GM12878 (cell line): ENCODE data around the gene LRSAM1. TPM values are rescaled to one million over a fixed set of nuclear protein-coding genes. Genes with fewer than 3 reads are reported as not detected.

Experiments
- ATAC-seq: fragments of 200-7000 bp; cut with Tn5 transposase; 3 replicates; pipeline ENCODE4 v1.9.1; 2020; ENCODE audit warnings: mild to moderate bottlenecking, moderate library complexity
- BruUV-seq: library from RNA; stranded (reverse); fragments of 400-500 nt; replicated peaks from 2 replicates; lab custom pipeline; 2021; lab: Mats Ljungman, UMichigan
- CTCF ChIA-PET: fragments of 300-600 bp; sonication (Branson Sonifier 250); formaldehyde crosslinking; extraction: SDS; loops from one replicate; lab custom pipeline; 2021; ENCODE audit warnings: inconsistent platforms; lab: Yijun Ruan, JAX
- POLR2A ChIA-PET: fragments of 350-600 bp; formaldehyde crosslinking; extraction: SDS; loops from one replicate; lab custom pipeline; 2021; ENCODE audit warnings: inconsistent platforms; lab: Charles Lee
- RAD21 ChIA-PET: fragments of 300-600 bp; sonication (Branson Sonifier 250); formaldehyde crosslinking; loops from one replicate; lab custom pipeline; 2023; ENCODE audit warnings: antibody characterized with exemption; ENCODE audit not compliant: unreplicated experiment; lab: Charles Lee
- SMC1A ChIA-PET: fragments of 300-600 bp; sonication (Branson Sonifier 250); formaldehyde crosslinking; loops from one replicate; lab custom pipeline; 2023; ENCODE audit not compliant: unreplicated experiment, uncharacterized antibody; lab: Charles Lee
- DNase-seq: peaks from one replicate; pipeline ENCODE4 v3.0.0-alpha.2; 2011; ENCODE audit warnings: low read depth, low spot score
- FAIRE-seq: peaks from 3 replicates; lab custom pipeline; 2011; peaks lifted over from hg19 to GRCh38; lab: Jason Lieb, UNC
- H2AFZ ChIP-seq: 2 replicates; pipeline ENCODE4 v1.6.0; 2011; ENCODE audit warnings: low read depth, low read length, control low read depth; ENCODE audit not compliant: control insufficient read depth
- H3K27ac ChIP-seq: 2 replicates; pipeline ENCODE4 v1.5.1; 2011; ENCODE audit warnings: control low read depth; ENCODE audit not compliant: control insufficient read depth, insufficient read depth
- H3K27me3 ChIP-seq, 2 experiments: replicated peaks in 1 of 2; 2 replicates each; pipeline versions ENCODE4 v1.6.0 to v1.6.1; 2011; ENCODE audit warnings: low read length in 1 of 2; ENCODE audit not compliant: control insufficient read depth in 2 of 2, insufficient read depth in 2 of 2
- H3K36me3 ChIP-seq, 2 experiments: 2 replicates each; pipeline ENCODE4 v1.5.1; 2011; ENCODE audit warnings: low read length in 1 of 2; ENCODE audit not compliant: control insufficient read depth in 2 of 2, insufficient read depth in 2 of 2
- H3K4me1 ChIP-seq: 2 replicates; pipeline ENCODE4 v1.6.1; 2011; ENCODE audit warnings: mild to moderate bottlenecking, low read length, moderate library complexity, mixed read lengths; ENCODE audit not compliant: control insufficient read depth, insufficient read depth
- H3K4me2 ChIP-seq: 2 replicates; pipeline ENCODE4 v1.6.0; 2011; ENCODE audit warnings: control low read depth; ENCODE audit not compliant: control insufficient read depth, insufficient read depth
- H3K4me3 ChIP-seq: fragments of 200-600 bp; sonication (generic); 2 replicates; pipeline ENCODE4 v1.5.1; 2016
- H3K79me2 ChIP-seq: 2 replicates; pipeline ENCODE4 v1.6.0; 2011; ENCODE audit warnings: low read length; ENCODE audit not compliant: control insufficient read depth, insufficient read depth
- H3K9ac ChIP-seq: 2 replicates; pipeline ENCODE4 v1.8.0; 2011; ENCODE audit warnings: low read length, control low read depth, mixed read lengths; ENCODE audit not compliant: control insufficient read depth, insufficient read depth
- H3K9me3 ChIP-seq: replicated peaks from 3 replicates; pipeline ENCODE4 v1.5.1; 2011; ENCODE audit warnings: mild to moderate bottlenecking, low read length; ENCODE audit not compliant: control insufficient read depth, insufficient read depth
- H4K20me1 ChIP-seq: 2 replicates; pipeline ENCODE4 v1.6.0; 2011; ENCODE audit not compliant: control insufficient read depth, insufficient read depth
- CEBPB ChIP-seq, 2 experiments: fragments of 150-350 bp in 1 of 2; IDR thresholded peaks; 2 replicates each; pipeline ENCODE4 v1.6.1; 2012 to 2014; ENCODE audit warnings: low read depth in 2 of 2, low read length in 2 of 2, borderline replicate concordance in 1 of 2, inconsistent platforms in 1 of 2
- ESRRA ChIP-seq: IDR thresholded peaks from 2 replicates; pipeline ENCODE4 v1.6.1; 2012; ENCODE audit warnings: mild to moderate bottlenecking, low read length, improper control_type of control experiment
- PAX5 ChIP-seq: IDR thresholded peaks from 2 replicates; pipeline ENCODE4 v1.6.1; 2011; ENCODE audit warnings: low read depth, low read length, borderline replicate concordance
- WRNIP1 ChIP-seq: IDR thresholded peaks from 2 replicates; pipeline ENCODE4 v1.6.1; 2011; ENCODE audit warnings: low read depth, low read length, improper control_type of control experiment, borderline replicate concordance
- WGBS: methylation state at CpG from one replicate; pipeline ENCODE4 v1.1.6; 2016; ENCODE audit warnings: low lambda C conversion rate; ENCODE audit not compliant: insufficient replicate concordance, insufficient coverage; ENCODE audit errors: missing lambda C conversion rate; 5-methylcytosine and 5-hydroxymethylcytosine counted together
- in situ Hi-C: fragments of 300-500 bp; cut with MboI; formaldehyde crosslinking; loops from 9 replicates; pipeline ENCODE4 v1.14.3; 2018; ENCODE audit warnings: mixed read lengths
- intact Hi-C: fragments of 100-400 bp; cut with micrococcal nuclease; formaldehyde crosslinking; loops from one replicate; pipeline ENCODE4 v1.14.2; 2022; ENCODE audit not compliant: unreplicated experiment
- polyA plus RNA-seq, 11 experiments: library from polyadenylated mRNA; depleted of rRNA in 4 of 11; unstranded in 6 of 11; stranded (reverse) in 5 of 11; fragments of >200 nt; fragmentation: Nextera tagmentation in 4 of 11; fragmentation: Illumina TruSeq in 1 of 11; extraction: Ambion mirVana in 4 of 11; extraction: Trizol in 1 of 11; gene quantifications; 1 replicate in 1 of 11; 2 replicates in 10 of 11; pipeline versions ENCODE4 v1.2.1 to v1.2.3, GENCODE V29; 2011 to 2016; ENCODE audit warnings: inconsistent platforms in 2 of 11, missing spikeins in 2 of 11, low read depth in 1 of 11
- total RNA-seq, 4 experiments: library from RNA; depleted of rRNA in 3 of 4; stranded (reverse); fragments of >200 nt in 3 of 4; fragmentation: Illumina TruSeq in 1 of 4; extraction: Trizol in 1 of 4; gene quantifications; 2 replicates each; pipeline versions ENCODE4 v1.2.1 to v1.2.3, GENCODE V29; 2013 to 2021
- TF ChIP-seq, protein P1 (sequence below), 3 experiments: IDR thresholded peaks in 2 of 3; conservative IDR thresholded peaks in 1 of 3; 2 replicates each; pipeline ENCODE4 v1.5.1; 2011; ENCODE audit warnings: low read depth in 3 of 3, low read length in 3 of 3, mild to moderate bottlenecking in 3 of 3, control low read depth in 2 of 3, moderate library complexity in 2 of 3, inconsistent platforms in 1 of 3, mixed read lengths in 1 of 3; ENCODE audit not compliant: control insufficient read depth in 2 of 3, insufficient read depth in 1 of 3; ENCODE audit errors: extremely low read depth in 1 of 3
- TF ChIP-seq, protein P2 (sequence below): IDR thresholded peaks from 2 replicates; pipeline ENCODE4 v1.6.1; 2011; ENCODE audit warnings: low read depth, low read length, improper control_type of control experiment, borderline replicate concordance
- TF ChIP-seq, protein P3 (sequence below): fragments of 150-350 bp; IDR thresholded peaks from 2 replicates; pipeline ENCODE4 v1.6.1; 2014; ENCODE audit warnings: mild to moderate bottlenecking, low read depth, low read length

The LRSAM1 gene
- total and polyA plus RNA-seq, 10 of the 15 experiments (the other 5 are each of a cell fraction or from before 2014, with no cell fraction given) = 0.14 to 23.4 (median 11.7) TPM

DNA sequence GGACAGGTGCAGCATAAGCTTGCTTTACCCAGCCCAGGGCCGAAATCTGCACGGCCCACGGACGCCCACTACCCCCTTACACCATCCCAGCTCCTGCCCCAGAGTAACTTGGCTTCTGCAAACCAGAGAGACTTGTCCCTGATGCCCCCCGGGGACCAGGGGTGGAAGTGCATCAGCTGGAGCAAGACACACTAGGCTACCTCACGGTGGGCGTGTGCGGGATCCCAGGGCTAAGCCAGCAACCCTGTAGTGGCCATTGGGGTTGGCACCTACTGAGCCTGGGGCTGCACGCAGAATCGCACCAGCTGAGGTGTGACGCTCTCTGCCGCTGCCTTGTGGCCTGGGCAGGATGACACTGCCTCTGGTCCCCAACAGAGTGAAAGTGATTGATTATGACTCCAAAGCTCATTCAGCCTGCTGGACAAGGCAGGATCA, 33.3 kb upstream of the LRSAM1 start (continued):
- TF ChIP-seq, protein P1, sequence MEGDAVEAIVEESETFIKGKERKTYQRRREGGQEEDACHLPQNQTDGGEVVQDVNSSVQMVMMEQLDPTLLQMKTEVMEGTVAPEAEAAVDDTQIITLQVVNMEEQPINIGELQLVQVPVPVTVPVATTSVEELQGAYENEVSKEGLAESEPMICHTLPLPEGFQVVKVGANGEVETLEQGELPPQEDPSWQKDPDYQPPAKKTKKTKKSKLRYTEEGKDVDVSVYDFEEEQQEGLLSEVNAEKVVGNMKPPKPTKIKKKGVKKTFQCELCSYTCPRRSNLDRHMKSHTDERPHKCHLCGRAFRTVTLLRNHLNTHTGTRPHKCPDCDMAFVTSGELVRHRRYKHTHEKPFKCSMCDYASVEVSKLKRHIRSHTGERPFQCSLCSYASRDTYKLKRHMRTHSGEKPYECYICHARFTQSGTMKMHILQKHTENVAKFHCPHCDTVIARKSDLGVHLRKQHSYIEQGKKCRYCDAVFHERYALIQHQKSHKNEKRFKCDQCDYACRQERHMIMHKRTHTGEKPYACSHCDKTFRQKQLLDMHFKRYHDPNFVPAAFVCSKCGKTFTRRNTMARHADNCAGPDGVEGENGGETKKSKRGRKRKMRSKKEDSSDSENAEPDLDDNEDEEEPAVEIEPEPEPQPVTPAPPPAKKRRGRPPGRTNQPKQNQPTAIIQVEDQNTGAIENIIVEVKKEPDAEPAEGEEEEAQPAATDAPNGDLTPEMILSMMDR (IDR thresholded peaks at IDR 0.05 in 2 of 3, conservative IDR thresholded peaks at IDR 0.05 in 1 of 3; ENCODE audit: control insufficient read depth in 2 of 3, extremely low read depth in 1 of 3, insufficient read depth in 1 of 3, low read depth in 3 of 3, low read length in 3 of 3) = peak; percentile 42 to 60 (median 44); a peak in 5 of 6 replicates

DNA sequence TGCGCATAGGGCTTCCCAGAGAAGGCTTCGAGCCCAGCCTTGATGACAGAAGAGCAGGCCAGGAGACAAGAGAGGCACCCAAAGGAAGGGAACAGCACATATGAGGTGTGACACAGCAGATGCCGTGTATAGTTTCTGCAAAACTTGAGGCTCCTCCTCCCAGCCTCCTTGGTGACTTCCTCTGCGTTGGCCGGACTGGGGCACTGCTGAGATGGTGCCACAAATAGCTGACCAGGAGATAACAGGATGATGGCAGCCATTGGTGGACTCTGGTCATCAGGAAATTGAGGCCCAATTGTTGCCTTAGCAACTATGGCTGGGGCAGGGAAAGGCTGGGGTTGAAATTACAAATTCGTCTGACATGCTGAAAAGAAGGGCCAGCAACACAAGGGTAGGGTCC, 32.0 kb upstream of the LRSAM1 start:
- intact Hi-C loops = no loop called here
- H4K20me1 ChIP-seq = no peaks in the 10 kb centered on the region
- H3K4me3 ChIP-seq = no peak overlapping the region
- H3K4me1 ChIP-seq = peaks cover 10% of the 10 kb centered on the region
- no peak for FAIRE-seq
- H3K36me3 ChIP-seq = no peaks in the 10 kb centered on the region
- no peaks in the 10 kb centered on the region for H3K9me3 ChIP-seq
- H2AFZ ChIP-seq = no peak overlapping the region
- H3K27ac ChIP-seq = no peak overlapping the region
- in situ Hi-C loops = no loop called here
- ChIA-PET RAD21 (no interaction called here), POLR2A (no interaction called here), CTCF (no interaction called here), SMC1A (no interaction called here)
- TF ChIP-seq PAX5 (no peak), CEBPB (IDR thresholded peaks at IDR 0.05; ENCODE audit: borderline replicate concordance in 1 of 2, low read depth in 2 of 2, low read length in 2 of 2) (no peak), WRNIP1 (no peak), ESRRA (no peak)
- TF ChIP-seq, protein P2, sequence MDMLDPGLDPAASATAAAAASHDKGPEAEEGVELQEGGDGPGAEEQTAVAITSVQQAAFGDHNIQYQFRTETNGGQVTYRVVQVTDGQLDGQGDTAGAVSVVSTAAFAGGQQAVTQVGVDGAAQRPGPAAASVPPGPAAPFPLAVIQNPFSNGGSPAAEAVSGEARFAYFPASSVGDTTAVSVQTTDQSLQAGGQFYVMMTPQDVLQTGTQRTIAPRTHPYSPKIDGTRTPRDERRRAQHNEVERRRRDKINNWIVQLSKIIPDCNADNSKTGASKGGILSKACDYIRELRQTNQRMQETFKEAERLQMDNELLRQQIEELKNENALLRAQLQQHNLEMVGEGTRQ = no peak
- TF ChIP-seq, protein P3, sequence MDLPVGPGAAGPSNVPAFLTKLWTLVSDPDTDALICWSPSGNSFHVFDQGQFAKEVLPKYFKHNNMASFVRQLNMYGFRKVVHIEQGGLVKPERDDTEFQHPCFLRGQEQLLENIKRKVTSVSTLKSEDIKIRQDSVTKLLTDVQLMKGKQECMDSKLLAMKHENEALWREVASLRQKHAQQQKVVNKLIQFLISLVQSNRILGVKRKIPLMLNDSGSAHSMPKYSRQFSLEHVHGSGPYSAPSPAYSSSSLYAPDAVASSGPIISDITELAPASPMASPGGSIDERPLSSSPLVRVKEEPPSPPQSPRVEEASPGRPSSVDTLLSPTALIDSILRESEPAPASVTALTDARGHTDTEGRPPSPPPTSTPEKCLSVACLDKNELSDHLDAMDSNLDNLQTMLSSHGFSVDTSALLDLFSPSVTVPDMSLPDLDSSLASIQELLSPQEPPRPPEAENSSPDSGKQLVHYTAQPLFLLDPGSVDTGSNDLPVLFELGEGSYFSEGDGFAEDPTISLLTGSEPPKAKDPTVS = no peak
- no peak for DNase-seq
- H3K79me2 ChIP-seq = peaks cover 19% of the 10 kb centered on the region
- no TSS peak for BruUV-seq
- no peak for ATAC-seq
- no peak overlapping the region for H3K4me2 ChIP-seq
- 90% methylated on average over 6 of the region's 6 CpGs for WGBS
- no peaks in the 10 kb centered on the region for H3K27me3 ChIP-seq
- no peak overlapping the region for H3K9ac ChIP-seq
